Breast epithelium (tissue), 4 donors: ENCODE data around the gene EEPD1. TPM values are rescaled to one million over a fixed set of nuclear protein-coding genes. Genes with fewer than 3 reads are reported as not detected.

Experiments used
- DNase-seq, 2 donors: peaks; one replicate each; pipeline ENCODE4 v3.0.0-alpha.2; 2019; ENCODE audit warnings: low spot score in 2 of 2
- H3K27ac ChIP-seq, 2 donors: fragments of 200-600 bp; sonication (generic) in 1 of 2; one replicate each; pipeline ENCODE4 v1.5.1; 2016 to 2019; ENCODE audit warnings: mild to moderate bottlenecking in 1 of 2
- H3K27me3 ChIP-seq, 2 donors: fragments of 200-600 bp; sonication (generic) in 1 of 2; one replicate each; pipeline versions ENCODE4 v1.5.1 to v1.6.0; 2017 to 2019; ENCODE audit warnings: control low read depth in 1 of 2, mild to moderate bottlenecking in 1 of 2
- H3K36me3 ChIP-seq: fragments of 200-600 bp; one replicate; pipeline ENCODE4 v1.5.1; 2019
- H3K4me1 ChIP-seq, 2 donors: fragments of 200-600 bp; sonication (generic); one replicate each; pipeline ENCODE4 v1.5.1; 2016 to 2019; ENCODE audit warnings: control low read depth in 1 of 2
- H3K4me3 ChIP-seq, 3 donors: fragments of 200-600 bp; sonication (generic); 1 replicate in 2 of 3; 2 replicates in 1 of 3; pipeline ENCODE4 v1.5.1; 2016 to 2019; ENCODE audit warnings: mild to moderate bottlenecking in 3 of 3, moderate library complexity in 2 of 3
- H3K9me3 ChIP-seq, 2 donors: fragments of 200-600 bp; sonication (generic) in 1 of 2; one replicate each; pipeline ENCODE4 v1.5.1; 2016 to 2019; ENCODE audit warnings: control low read depth in 1 of 2
- POLR2A ChIP-seq: fragments of 450-650 bp; IDR thresholded peaks from one replicate; pipeline ENCODE4 v1.6.1; 2016; ENCODE audit warnings: antibody characterized with exemption, mild to moderate bottlenecking, moderate library complexity
- POLR2AphosphoS5 ChIP-seq, 3 donors: sonication (generic); formaldehyde crosslinking; IDR thresholded peaks; one replicate each; pipeline ENCODE4 v1.6.1; 2017; ENCODE audit warnings: antibody characterized with exemption in 3 of 3
- intact Hi-C: fragments of 100-400 bp; cut with DNase I; formaldehyde crosslinking; loops from one replicate; pipeline ENCODE4 v1.15.1; 2023; ENCODE audit warnings: low total_unique reads
- total RNA-seq, 3 donors: library from RNA; depleted of rRNA; stranded (reverse); fragments of >200 nt; gene quantifications; one replicate each; pipeline ENCODE4 v1.1.0, GENCODE V29; 2016
- TF ChIP-seq, protein P1 (sequence below), 3 donors: fragments of 450-650 bp; IDR thresholded peaks; one replicate each; pipeline ENCODE4 v1.5.1; 2016 to 2017; ENCODE audit warnings: antibody characterized with exemption in 3 of 3, mild to moderate bottlenecking in 3 of 3, moderate library complexity in 3 of 3

Gene EEPD1
- total RNA-seq, 3 donors from 2014 or later, result 6.4 to 32.5 (median 10.5) TPM

DNA sequence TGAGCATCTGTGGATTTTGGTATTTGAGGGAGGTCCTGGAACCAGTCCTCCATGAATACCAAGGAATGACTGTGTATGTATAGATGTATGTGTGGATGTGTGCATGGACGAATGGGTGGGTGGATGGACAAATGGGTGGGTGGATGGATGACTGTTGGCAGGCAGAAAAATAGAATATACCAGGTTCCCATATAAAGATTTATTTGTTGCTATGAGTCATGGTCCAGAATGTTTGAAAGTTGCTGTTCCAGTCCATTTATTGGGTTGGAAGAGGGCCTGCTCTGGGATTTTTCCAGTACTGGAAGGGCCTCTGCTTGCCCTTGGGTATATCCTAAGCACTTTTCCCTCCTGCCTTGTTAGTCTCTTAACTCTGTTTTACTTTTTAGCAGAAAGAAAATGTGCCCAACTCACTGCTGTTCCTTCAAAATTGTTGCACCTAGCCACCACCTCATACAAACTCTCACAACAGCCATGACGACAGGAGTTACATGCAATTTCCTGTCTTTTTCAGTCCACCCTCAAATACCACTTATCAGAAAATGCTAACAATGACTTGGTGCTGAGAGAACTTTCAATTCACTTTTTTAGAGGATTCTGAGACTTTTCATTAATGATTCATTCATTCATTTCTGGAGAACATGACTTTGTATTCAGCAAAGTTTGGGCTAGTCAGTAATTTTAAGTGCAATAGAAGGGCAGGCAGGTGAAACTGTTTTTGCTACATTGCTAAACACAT, 108.1 kb downstream of the EEPD1 start:
- DNase-seq, result no peak
- no peaks in the 10 kb centered on the region for H3K9me3 ChIP-seq
- H3K27me3 ChIP-seq, result no peaks in the 10 kb centered on the region
- no peak overlapping the region for H3K4me3 ChIP-seq
- H3K36me3 ChIP-seq, result no peaks in the 10 kb centered on the region
- H3K4me1 ChIP-seq, result peaks cover 0 to 10% of the 10 kb centered on the region in 2 donors
- H3K27ac ChIP-seq, result no peak overlapping the region
- intact Hi-C loops, result no loop called here
- TF ChIP-seq, protein P1, sequence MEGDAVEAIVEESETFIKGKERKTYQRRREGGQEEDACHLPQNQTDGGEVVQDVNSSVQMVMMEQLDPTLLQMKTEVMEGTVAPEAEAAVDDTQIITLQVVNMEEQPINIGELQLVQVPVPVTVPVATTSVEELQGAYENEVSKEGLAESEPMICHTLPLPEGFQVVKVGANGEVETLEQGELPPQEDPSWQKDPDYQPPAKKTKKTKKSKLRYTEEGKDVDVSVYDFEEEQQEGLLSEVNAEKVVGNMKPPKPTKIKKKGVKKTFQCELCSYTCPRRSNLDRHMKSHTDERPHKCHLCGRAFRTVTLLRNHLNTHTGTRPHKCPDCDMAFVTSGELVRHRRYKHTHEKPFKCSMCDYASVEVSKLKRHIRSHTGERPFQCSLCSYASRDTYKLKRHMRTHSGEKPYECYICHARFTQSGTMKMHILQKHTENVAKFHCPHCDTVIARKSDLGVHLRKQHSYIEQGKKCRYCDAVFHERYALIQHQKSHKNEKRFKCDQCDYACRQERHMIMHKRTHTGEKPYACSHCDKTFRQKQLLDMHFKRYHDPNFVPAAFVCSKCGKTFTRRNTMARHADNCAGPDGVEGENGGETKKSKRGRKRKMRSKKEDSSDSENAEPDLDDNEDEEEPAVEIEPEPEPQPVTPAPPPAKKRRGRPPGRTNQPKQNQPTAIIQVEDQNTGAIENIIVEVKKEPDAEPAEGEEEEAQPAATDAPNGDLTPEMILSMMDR (IDR thresholded peaks at IDR 0.05), result no peak
- TF ChIP-seq POLR2AphosphoS5 (IDR thresholded peaks at IDR 0.05), result no peak
- TF ChIP-seq POLR2A, result no peak

DNA sequence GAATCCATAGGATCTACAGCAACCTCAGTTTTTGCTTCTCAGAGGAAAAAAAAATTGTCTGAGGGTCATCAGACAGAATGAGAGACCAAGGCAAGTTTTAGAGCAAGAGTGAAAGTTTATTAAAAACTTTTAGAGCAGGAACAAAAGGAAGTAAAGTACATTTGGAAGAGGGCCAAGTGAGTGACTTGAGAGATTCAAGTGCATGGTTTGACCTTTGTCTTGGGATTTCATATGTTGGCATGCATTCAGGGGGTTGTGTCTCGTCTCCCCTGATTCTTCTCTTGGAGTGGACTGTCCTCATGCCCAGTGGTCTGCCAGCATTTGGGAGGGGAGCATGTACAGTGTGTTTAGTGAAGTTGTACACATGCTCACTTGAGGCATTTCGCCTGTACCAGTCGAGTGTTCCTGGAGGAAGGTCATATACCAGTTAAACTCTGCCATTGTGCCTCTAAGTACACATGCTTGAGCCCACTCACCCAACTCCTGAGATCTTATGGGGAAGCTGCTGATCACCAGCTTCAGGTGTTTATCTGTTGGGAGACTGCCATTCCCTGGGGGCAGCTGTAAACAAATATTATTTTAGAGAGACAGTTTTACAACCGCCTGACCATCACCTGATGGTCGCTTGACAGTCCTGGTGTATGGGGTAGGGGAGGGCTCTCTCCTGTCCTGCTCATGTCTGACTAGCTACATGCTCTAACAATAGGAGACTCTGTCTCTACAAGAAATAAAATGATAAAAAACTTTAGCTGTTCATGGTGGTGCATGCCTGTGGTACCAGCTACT, 109.4 kb downstream of the EEPD1 start:
- TF ChIP-seq, protein P1 (IDR thresholded peaks at IDR 0.05), result no peak
- TF ChIP-seq POLR2AphosphoS5 (IDR thresholded peaks at IDR 0.05) (no peak), POLR2A (no peak)
- peaks cover 0 to 10% of the 10 kb centered on the region in 2 donors for H3K4me1 ChIP-seq
- H3K27ac ChIP-seq, result no peak overlapping the region
- intact Hi-C loops, result no loop called here
- no peak overlapping the region for H3K4me3 ChIP-seq
- no peaks in the 10 kb centered on the region for H3K9me3 ChIP-seq
- H3K36me3 ChIP-seq, result no peaks in the 10 kb centered on the region
- H3K27me3 ChIP-seq, result no peaks in the 10 kb centered on the region
- DNase-seq, result no peak

DNA sequence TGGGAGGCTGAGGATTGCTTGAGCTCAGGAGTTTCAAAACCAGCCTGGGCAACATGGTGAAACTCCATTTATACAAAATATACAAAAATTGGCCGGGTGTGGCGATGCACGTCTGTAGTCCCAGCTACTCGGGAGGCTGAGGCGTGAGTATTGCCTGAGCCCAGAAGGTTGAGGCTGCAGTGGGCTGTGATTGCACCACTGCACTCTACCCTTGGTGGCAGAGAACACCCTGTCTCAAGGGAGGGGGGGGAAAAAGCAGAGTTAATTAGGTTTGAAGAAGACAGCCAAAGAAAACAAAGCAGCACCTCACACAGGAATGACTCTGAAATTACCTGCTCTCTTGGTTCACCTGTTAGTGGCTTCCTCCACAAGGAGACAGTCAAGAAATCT, 110.0 kb downstream of the EEPD1 start:
- H3K4me3 ChIP-seq, result no peak overlapping the region
- no peaks in the 10 kb centered on the region for H3K9me3 ChIP-seq
- intact Hi-C loops, result no loop called here
- no peaks in the 10 kb centered on the region for H3K27me3 ChIP-seq
- no peak overlapping the region for H3K27ac ChIP-seq
- H3K36me3 ChIP-seq, result no peaks in the 10 kb centered on the region
- no peak for DNase-seq
- H3K4me1 ChIP-seq, result peaks cover 0 to 10% of the 10 kb centered on the region in 2 donors
- TF ChIP-seq, protein P1 (IDR thresholded peaks at IDR 0.05), result no peak
- TF ChIP-seq POLR2A, result no peak
- TF ChIP-seq POLR2AphosphoS5 (IDR thresholded peaks at IDR 0.05), result no peak

DNA sequence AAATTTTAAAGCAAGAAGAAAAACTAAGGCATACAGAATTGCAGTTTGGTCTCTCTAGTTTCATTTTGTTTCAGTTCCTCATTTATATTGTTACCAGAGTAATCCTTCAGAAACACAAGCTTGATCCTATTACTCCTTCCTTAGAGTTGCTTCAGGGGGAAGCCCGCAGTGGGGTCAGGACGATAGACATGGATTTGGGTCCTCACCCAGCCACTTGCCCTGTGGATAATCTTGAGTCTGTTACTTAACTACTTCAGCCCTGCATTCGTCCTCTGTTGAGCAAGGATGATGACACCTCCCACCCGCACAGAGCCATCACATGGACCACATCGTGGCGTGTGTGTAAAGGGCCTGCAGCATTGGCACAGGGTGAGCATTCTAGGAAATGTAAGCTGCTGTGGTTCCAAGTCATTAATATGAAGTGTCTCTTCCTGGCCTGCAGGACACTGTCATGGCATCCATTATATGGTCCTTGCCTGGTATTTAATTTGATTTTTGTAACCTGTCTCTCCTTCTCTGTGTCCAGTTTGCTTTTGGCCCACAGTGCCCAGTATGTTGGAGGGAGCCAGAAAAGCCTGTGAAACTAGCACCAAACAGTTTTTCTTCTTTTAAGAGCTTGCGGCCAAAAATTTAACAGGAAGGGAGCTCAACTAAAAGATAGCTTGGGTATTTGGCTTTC, 111.2 kb downstream of the EEPD1 start:
- Histone ChIP-seq H3K36me3 (no peaks in the 10 kb centered on the region), H3K27me3 (no peaks in the 10 kb centered on the region), H3K4me1 (peaks cover 0 to 10% of the 10 kb centered on the region in 2 donors), H3K4me3 (no peak overlapping the region), H3K9me3 (no peaks in the 10 kb centered on the region), H3K27ac (no peak overlapping the region)
- DNase-seq, result no peak
- intact Hi-C loops, result no loop called here
- TF ChIP-seq POLR2A (no peak), POLR2AphosphoS5 (IDR thresholded peaks at IDR 0.05) (no peak)
- TF ChIP-seq, protein P1 (IDR thresholded peaks at IDR 0.05), result no peak
